Measurements from ENCODE around the gene FCHSD2. TPM values are rescaled to one million over a fixed set of nuclear protein-coding genes. Genes with fewer than 3 reads are reported as not detected.

The FCHSD2 gene
- polyA plus RNA-seq, 2 of the 4 experiments (the other 2 are of a cell fraction), result 10.5 to 19.0 TPM

DNA sequence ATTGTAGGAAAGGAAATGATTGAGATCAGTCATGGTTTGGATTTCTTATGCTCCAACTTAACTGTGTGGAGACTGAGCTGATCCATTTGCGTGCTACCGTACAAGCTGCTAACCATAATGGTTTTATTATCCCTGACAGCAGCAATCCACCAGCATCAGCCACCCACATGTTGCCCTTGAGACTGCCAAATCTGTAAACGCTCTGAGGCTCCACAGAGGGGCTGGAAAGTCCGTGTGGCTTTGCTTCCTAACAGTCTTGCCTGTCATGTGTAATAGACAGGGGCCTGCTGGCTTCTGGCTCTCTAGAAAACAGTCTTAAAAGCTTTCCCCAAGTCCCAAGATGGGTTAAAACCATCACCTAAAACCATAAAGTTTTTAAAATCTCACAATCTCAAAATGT lies 297.8 kb downstream of the FCHSD2 start:
- ATAC-seq, result no peak
- ChIA-PET POLR2A (no interaction called here), CTCF (interaction anchor here (0.6 to 5.0 kb wide), 5 partner anchors 10 to 334 kb away, joined by 4 to 32 read pairs (median 8); no protein-coding TSS in a partner anchor)
- H3K4me2 ChIP-seq, result no peak overlapping the region
- no peak for FAIRE-seq
- DNase-seq (ENCODE audit: low read depth in 1 of 2, low spot score in 1 of 2), result no peak
- no peak overlapping the region for H3K27ac ChIP-seq
- no peak overlapping the region for H3K4me3 ChIP-seq
- peaks cover 8% of the 10 kb centered on the region; the same call in 1 of the 3 replicates for H3K4me1 ChIP-seq
- TF ChIP-seq NPAS2 (CRISPR knock-in tag; IDR thresholded peaks at IDR 0.05; ENCODE audit: borderline replicate concordance), result no peak
- TF ChIP-seq HEYL (CRISPR knock-in tag; IDR thresholded peaks at IDR 0.05), result no peak
- TF ChIP-seq TFCP2L1 (CRISPR knock-in tag; IDR thresholded peaks at IDR 0.05), result no peak
- TF ChIP-seq CHD4 (IDR thresholded peaks at IDR 0.05; ENCODE audit: borderline replicate concordance), result no peak
- no peaks in the 10 kb centered on the region for H3K9me3 ChIP-seq
- WGBS (ENCODE audit: missing lambda C conversion rate), result 88% methylated on average over 4 of the region's 4 CpGs

DNA sequence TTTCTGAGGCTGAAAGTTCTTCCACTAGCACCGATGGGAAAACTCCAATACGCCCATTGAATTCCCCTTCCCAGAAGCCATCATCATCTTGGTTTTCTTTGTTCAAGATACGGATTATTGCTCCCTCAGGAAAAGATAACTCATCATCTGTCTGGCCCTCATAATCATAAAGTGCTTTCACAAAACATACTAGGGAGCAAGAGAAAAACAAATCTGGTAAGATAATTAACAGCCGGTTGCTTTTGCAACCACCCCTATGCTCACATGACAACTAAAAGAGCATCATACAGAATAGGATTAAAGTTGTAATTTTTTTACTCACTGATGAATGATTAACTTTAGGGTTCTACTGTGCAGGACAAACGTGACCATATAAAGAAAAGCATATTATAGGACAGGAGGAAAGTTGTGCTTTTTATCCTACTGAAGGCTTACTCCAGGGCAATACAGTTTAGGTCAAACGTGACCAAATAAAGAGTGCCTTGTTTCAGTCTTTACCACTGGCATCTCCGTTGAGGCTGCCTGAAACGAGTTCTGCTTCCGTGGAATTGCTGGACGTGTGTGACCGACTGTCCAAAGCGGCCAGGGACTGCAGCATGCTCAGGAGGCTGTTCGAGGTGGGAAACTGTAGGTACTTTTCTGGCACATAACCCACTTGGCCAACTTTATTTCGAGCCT lies 299.3 kb downstream of the FCHSD2 start:
- H3K9me3 ChIP-seq, result no peaks in the 10 kb centered on the region
- peaks cover 8% of the 10 kb centered on the region; the same call in 1 of the 3 replicates for H3K4me1 ChIP-seq
- CTCF ChIA-PET, result interaction anchor here (4.2 kb wide), 1 partner anchor 335 kb away, joined by 29 read pairs; no protein-coding TSS in a partner anchor
- H3K4me3 ChIP-seq, result no peak overlapping the region
- DNase-seq (ENCODE audit: low read depth in 1 of 2, low spot score in 1 of 2), result no peak
- no peak overlapping the region for H3K4me2 ChIP-seq
- ATAC-seq, result no peak
- POLR2A ChIA-PET, result no interaction called here
- TF ChIP-seq RNF2 (IDR thresholded peaks at IDR 0.05; ENCODE audit: borderline replicate concordance, low read depth) (no peak), HEYL (CRISPR knock-in tag; IDR thresholded peaks at IDR 0.05) (no peak), NFE2L2 (conservative IDR thresholded peaks at IDR 0.05; ENCODE audit: low read length) (no peak), CHD4 (IDR thresholded peaks at IDR 0.05; ENCODE audit: borderline replicate concordance) (no peak), EP300 (IDR thresholded peaks at IDR 0.05) (no peak), RFX5 (IDR thresholded peaks at IDR 0.05) (no peak), MAZ (IDR thresholded peaks at IDR 0.05; ENCODE audit: borderline replicate concordance, low read depth, low read length) (no peak), HOXA7 (CRISPR knock-in tag; IDR thresholded peaks at IDR 0.05) (no peak), CBX8 (IDR thresholded peaks at IDR 0.05) (no peak), JUNB (IDR thresholded peaks at IDR 0.05) (no peak), HOXB13 (CRISPR knock-in tag; IDR thresholded peaks at IDR 0.05; ENCODE audit: low read depth) (no peak), ZNF302 (CRISPR knock-in tag; IDR thresholded peaks at IDR 0.05) (no peak), ZFP36 (IDR thresholded peaks at IDR 0.05; ENCODE audit: borderline replicate concordance, partially characterized antibody) (no peak), NPAS2 (CRISPR knock-in tag; IDR thresholded peaks at IDR 0.05; ENCODE audit: borderline replicate concordance) (no peak), KDM5A (IDR thresholded peaks at IDR 0.05) (no peak), HOXB5 (CRISPR knock-in tag; IDR thresholded peaks at IDR 0.05) (no peak)
- TF ChIP-seq, protein P1, sequence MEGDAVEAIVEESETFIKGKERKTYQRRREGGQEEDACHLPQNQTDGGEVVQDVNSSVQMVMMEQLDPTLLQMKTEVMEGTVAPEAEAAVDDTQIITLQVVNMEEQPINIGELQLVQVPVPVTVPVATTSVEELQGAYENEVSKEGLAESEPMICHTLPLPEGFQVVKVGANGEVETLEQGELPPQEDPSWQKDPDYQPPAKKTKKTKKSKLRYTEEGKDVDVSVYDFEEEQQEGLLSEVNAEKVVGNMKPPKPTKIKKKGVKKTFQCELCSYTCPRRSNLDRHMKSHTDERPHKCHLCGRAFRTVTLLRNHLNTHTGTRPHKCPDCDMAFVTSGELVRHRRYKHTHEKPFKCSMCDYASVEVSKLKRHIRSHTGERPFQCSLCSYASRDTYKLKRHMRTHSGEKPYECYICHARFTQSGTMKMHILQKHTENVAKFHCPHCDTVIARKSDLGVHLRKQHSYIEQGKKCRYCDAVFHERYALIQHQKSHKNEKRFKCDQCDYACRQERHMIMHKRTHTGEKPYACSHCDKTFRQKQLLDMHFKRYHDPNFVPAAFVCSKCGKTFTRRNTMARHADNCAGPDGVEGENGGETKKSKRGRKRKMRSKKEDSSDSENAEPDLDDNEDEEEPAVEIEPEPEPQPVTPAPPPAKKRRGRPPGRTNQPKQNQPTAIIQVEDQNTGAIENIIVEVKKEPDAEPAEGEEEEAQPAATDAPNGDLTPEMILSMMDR (IDR thresholded peaks at IDR 0.05), result no peak
- TF ChIP-seq, protein P2, sequence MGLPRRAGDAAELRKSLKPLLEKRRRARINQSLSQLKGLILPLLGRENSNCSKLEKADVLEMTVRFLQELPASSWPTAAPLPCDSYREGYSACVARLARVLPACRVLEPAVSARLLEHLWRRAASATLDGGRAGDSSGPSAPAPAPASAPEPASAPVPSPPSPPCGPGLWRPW (IDR thresholded peaks at IDR 0.05), result no peak
- H3K27ac ChIP-seq, result no peak overlapping the region
- FAIRE-seq, result no peak
- 86% methylated on average over 14 of the region's 14 CpGs for WGBS (ENCODE audit: missing lambda C conversion rate)

DNA sequence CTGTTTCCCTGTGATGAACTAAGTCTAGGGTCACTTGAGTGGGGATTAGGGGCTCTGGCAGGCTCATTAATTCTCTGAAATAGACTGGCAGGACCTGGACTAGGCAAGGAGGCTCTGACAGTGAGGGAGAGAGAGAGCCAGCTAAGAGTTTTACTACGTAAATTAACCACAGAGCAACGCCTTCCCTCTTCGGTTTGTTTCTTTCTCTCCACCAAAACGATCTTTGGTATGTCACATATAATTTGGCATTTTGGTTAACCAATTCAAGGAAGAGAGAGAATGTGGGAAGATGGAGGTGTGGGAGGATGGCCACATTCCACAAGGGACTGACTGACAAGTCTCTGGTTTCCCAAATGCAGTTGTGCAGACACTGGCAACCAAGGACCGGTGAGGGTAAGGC lies 300.0 kb downstream of the FCHSD2 start:
- CTCF ChIA-PET, result interaction anchor here (1.3 to 4.2 kb wide), 3 partner anchors 11 to 335 kb away, joined by 4 to 30 read pairs (median 29); partner anchors contain the start of gene FCHSD2
- ATAC-seq, result no peak
- no peak overlapping the region for H3K4me3 ChIP-seq
- WGBS (ENCODE audit: missing lambda C conversion rate), result 82% methylated on average over 5 of the region's 5 CpGs
- H3K27ac ChIP-seq, result no peak overlapping the region
- H3K9me3 ChIP-seq, result no peaks in the 10 kb centered on the region
- POLR2A ChIA-PET, result no interaction called here
- DNase-seq (ENCODE audit: low read depth in 1 of 2, low spot score in 1 of 2), result no peak
- no peak overlapping the region for H3K4me2 ChIP-seq
- no peak for FAIRE-seq
- peaks cover 8% of the 10 kb centered on the region; the same call in 1 of the 3 replicates for H3K4me1 ChIP-seq
- TF ChIP-seq, protein P3, sequence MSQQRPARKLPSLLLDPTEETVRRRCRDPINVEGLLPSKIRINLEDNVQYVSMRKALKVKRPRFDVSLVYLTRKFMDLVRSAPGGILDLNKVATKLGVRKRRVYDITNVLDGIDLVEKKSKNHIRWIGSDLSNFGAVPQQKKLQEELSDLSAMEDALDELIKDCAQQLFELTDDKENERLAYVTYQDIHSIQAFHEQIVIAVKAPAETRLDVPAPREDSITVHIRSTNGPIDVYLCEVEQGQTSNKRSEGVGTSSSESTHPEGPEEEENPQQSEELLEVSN (IDR thresholded peaks at IDR 0.05; ENCODE audit: borderline replicate concordance, low read depth), result no peak
- TF ChIP-seq JUNB (IDR thresholded peaks at IDR 0.05), result no peak
- no peak for TF ChIP-seq HOXB5 (CRISPR knock-in tag; IDR thresholded peaks at IDR 0.05)
- TF ChIP-seq, protein P4, sequence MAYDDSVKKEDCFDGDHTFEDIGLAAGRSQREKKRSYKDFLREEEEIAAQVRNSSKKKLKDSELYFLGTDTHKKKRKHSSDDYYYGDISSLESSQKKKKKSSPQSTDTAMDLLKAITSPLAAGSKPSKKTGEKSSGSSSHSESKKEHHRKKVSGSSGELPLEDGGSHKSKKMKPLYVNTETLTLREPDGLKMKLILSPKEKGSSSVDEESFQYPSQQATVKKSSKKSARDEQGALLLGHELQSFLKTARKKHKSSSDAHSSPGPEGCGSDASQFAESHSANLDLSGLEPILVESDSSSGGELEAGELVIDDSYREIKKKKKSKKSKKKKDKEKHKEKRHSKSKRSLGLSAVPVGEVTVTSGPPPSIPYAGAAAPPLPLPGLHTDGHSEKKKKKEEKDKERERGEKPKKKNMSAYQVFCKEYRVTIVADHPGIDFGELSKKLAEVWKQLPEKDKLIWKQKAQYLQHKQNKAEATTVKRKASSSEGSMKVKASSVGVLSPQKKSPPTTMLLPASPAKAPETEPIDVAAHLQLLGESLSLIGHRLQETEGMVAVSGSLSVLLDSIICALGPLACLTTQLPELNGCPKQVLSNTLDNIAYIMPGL (CRISPR knock-in tag; IDR thresholded peaks at IDR 0.05; ENCODE audit: borderline replicate concordance), result no peak
- no peak for TF ChIP-seq FOXS1 (CRISPR knock-in tag; IDR thresholded peaks at IDR 0.05)
- TF ChIP-seq POLR2A (IDR thresholded peaks at IDR 0.05; ENCODE audit: low read length), result no peak
- no peak for TF ChIP-seq NR3C1 (IDR thresholded peaks at IDR 0.05)
- TF ChIP-seq HDAC2 (IDR thresholded peaks at IDR 0.05), result no peak
- TF ChIP-seq, protein P5, sequence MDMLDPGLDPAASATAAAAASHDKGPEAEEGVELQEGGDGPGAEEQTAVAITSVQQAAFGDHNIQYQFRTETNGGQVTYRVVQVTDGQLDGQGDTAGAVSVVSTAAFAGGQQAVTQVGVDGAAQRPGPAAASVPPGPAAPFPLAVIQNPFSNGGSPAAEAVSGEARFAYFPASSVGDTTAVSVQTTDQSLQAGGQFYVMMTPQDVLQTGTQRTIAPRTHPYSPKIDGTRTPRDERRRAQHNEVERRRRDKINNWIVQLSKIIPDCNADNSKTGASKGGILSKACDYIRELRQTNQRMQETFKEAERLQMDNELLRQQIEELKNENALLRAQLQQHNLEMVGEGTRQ (IDR thresholded peaks at IDR 0.05), result no peak
- TF ChIP-seq HOXA7 (CRISPR knock-in tag; IDR thresholded peaks at IDR 0.05), result no peak
- TF ChIP-seq CHD4 (IDR thresholded peaks at IDR 0.05; ENCODE audit: borderline replicate concordance), result no peak
- no peak for TF ChIP-seq CEBPB (IDR thresholded peaks at IDR 0.05)
- TF ChIP-seq MAFK (IDR thresholded peaks at IDR 0.05; ENCODE audit: partially characterized antibody), result no peak
